ENCODE measurements around the gene INSR.

DNA sequence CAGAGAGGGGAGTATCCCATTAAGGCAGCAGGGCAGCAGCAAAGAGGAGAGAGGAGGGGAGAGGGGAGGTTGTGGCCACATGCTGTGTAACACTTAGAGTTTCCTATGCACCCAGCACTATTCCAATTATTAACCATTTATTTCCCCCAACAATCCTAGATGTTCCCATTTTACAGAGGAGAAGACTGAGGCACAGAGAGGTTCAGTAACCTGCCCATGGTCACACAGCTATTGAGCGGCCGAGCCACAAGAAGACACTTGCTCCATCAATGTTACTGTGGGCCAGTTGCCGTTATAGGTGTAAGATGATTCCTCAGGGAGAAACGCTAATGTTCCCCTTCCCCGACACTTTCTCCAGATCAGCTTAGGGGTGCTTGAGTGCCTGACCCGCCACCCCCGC is 69.2 kb downstream of the INSR start:
- TF ChIP-seq, protein P1, sequence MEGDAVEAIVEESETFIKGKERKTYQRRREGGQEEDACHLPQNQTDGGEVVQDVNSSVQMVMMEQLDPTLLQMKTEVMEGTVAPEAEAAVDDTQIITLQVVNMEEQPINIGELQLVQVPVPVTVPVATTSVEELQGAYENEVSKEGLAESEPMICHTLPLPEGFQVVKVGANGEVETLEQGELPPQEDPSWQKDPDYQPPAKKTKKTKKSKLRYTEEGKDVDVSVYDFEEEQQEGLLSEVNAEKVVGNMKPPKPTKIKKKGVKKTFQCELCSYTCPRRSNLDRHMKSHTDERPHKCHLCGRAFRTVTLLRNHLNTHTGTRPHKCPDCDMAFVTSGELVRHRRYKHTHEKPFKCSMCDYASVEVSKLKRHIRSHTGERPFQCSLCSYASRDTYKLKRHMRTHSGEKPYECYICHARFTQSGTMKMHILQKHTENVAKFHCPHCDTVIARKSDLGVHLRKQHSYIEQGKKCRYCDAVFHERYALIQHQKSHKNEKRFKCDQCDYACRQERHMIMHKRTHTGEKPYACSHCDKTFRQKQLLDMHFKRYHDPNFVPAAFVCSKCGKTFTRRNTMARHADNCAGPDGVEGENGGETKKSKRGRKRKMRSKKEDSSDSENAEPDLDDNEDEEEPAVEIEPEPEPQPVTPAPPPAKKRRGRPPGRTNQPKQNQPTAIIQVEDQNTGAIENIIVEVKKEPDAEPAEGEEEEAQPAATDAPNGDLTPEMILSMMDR (IDR thresholded peaks at IDR 0.05; ENCODE audit: control extremely low read depth in 1 of 3, insufficient read depth in 1 of 3, low read depth in 1 of 3, low read length in 3 of 3), result no peak
- no peak for TF ChIP-seq EZH2 (IDR thresholded peaks at IDR 0.05; ENCODE audit: low read depth, low read length, severe bottlenecking)

Measured in H1 (cell line).